Activated naive CD4-positive, alpha-beta T cell treated with anti-CD3 and anti-CD28 coated beads for 36 hours (primary cell): ENCODE results near the gene NRSN1. TPM values are rescaled to one million over a fixed set of nuclear protein-coding genes. Genes with fewer than 3 reads are reported as not detected.

Source experiments
- CTCF ChIA-PET: fragments of 350-600 bp; sonication (Branson Sonifier 250); formaldehyde crosslinking; loops from one replicate; lab custom pipeline; 2021; ENCODE audit warnings: antibody characterized with exemption; lab: Charles Lee
- DNase-seq: peaks from one replicate; pipeline ENCODE4 v3.0.0-alpha.2; 2020
- H3K27ac Mint-ChIP-seq: one replicate; pipeline ENCODE4 v1.8.0; 2021; ENCODE audit warnings: mild to moderate bottlenecking, mixed read lengths
- H3K27me3 Mint-ChIP-seq: one replicate; pipeline ENCODE4 v1.8.0; 2021; ENCODE audit warnings: low read depth, mixed read lengths
- H3K36me3 Mint-ChIP-seq: one replicate; pipeline ENCODE4 v1.8.0; 2021; ENCODE audit warnings: low read depth, mixed read lengths
- H3K4me1 Mint-ChIP-seq: one replicate; pipeline ENCODE4 v1.8.0; 2021; ENCODE audit warnings: low read depth, mixed read lengths
- H3K4me3 Mint-ChIP-seq: one replicate; pipeline ENCODE4 v1.8.0; 2021; ENCODE audit warnings: mild to moderate bottlenecking, moderate library complexity, mixed read lengths
- H3K9me3 Mint-ChIP-seq: one replicate; pipeline ENCODE4 v1.8.0; 2021; ENCODE audit warnings: mixed read lengths
- intact Hi-C: fragments of 100-400 bp; cut with micrococcal nuclease; formaldehyde crosslinking; loops from one replicate; pipeline ENCODE4 v1.15.1; 2023
- total RNA-seq, 2 experiments: library from RNA; stranded (reverse); gene quantifications; one replicate each; pipeline ENCODE4 v1.2.3, GENCODE V29; 2021

The NRSN1 gene
- total RNA-seq, 2 experiments from 2014 or later = not detected

DNA sequence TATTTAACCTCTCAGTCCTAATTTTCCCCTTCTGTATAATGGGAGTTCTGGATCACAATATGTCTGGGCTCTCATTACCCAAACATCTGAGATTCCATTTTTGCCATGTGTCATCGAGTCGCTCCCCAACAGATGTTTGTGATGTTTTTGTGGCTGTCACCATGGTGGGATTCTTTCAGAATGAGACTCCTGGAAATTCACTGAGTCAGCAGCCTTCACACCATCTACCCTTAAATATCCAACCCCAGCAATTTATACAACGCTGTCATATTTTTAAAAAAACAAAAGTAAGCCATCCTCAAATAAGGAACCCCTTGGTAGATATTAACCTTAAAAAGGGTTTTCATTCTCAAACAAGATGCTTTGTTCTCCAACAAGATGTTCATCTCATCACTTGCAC is 20.9 kb downstream of the NRSN1 start:
- Mint-ChIP-seq H3K27ac (no peak overlapping the region), H3K4me3 (no peak overlapping the region), H3K27me3 (peaks cover 8% of the 10 kb centered on the region), H3K36me3 (peaks cover 2% of the 10 kb centered on the region), H3K9me3 (no peaks in the 10 kb centered on the region), H3K4me1 (no peaks in the 10 kb centered on the region)
- CTCF ChIA-PET = no interaction called here
- DNase-seq = no peak
- intact Hi-C loops = no loop called here

DNA sequence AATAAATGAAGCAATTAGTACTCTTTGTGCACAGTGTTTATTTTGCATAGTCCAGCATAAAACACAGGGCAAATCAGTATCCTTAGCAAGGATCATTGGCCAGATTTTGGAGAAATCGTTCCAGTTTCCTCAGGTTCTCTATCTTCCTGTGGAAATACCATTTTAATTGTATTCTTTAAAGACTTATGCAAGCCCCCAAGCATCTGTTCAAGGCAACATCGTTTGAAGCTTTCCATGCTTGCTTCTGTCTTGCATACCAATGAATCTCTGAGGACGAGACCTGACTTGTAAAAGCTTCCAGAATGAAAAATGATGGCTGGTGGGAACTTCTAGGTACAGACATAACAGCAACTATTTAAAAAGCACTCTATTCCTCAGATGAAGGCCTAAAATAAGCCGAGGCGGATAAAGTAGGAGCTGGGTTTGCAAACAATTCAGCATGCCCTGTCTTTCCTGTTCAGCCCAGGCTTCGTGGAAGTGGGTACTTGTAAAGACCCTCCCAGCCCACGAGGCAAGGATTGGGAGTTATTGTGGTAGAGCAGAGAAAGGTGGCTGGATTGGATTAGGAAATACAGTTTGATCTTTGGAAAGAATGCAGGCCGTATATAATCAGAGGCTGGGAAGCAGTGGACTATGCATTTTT is 21.6 kb downstream of the NRSN1 start:
- no peak for DNase-seq
- Mint-ChIP-seq H3K4me3 (no peak overlapping the region), H3K4me1 (no peaks in the 10 kb centered on the region), H3K36me3 (peaks cover 2% of the 10 kb centered on the region), H3K27ac (no peak overlapping the region), H3K27me3 (peaks cover 8% of the 10 kb centered on the region), H3K9me3 (no peaks in the 10 kb centered on the region)
- intact Hi-C loops = no loop called here
- CTCF ChIA-PET = no interaction called here

DNA sequence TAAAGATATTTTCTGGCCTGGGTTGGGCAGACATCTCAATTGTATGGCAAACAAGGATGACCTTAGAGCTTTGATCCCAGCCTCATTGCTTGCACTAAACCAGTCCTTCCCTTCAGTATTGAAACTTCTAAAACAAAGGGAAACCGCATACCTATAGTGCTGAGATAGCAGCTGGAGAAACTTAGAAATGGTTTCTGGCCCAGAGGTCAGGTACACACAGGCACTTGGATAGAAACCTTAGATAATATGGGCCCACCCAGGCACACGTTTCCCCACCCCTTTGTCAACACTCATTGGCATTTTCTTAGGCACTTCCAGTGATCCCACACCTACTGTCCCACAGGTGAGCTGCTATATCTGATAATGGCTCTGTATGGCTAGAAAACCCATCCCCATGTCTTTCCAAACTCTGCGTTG is 22.1 kb downstream of the NRSN1 start:
- intact Hi-C loops = no loop called here
- DNase-seq = no peak

DNA sequence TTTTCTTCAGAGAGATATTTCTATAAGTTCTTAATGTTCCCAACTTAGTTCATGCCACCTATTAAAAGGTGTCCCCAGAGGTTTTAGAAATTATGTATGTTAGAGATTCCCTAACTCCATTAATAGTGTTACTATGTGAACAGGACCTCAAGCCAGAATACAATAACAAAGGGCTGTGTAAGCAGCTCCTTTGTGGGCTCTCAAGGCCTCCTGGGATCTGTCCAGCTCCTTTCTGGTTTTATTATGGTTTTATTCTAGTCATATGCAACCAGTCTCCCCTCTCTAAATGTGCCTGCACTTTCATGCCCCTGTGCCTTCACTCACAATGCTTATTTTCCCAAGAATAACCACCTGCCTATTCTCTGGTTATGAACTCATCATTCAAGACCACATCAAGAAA is 22.7 kb downstream of the NRSN1 start:
- no peaks in the 10 kb centered on the region for H3K4me1 Mint-ChIP-seq
- no peaks in the 10 kb centered on the region for H3K9me3 Mint-ChIP-seq
- intact Hi-C loops = no loop called here
- H3K27me3 Mint-ChIP-seq = peaks cover 8% of the 10 kb centered on the region
- CTCF ChIA-PET = interaction anchor here (1.3 kb wide), 1 partner anchor 214 kb away, joined by 3 read pairs; no protein-coding TSS in a partner anchor
- H3K27ac Mint-ChIP-seq = no peak overlapping the region
- no peak overlapping the region for H3K4me3 Mint-ChIP-seq
- H3K36me3 Mint-ChIP-seq = peaks cover 2% of the 10 kb centered on the region
- no peak for DNase-seq

More for the DNA sequence above, 22.1 kb downstream of the NRSN1 start:
- CTCF ChIA-PET = interaction anchor here (1.3 kb wide), 1 partner anchor 215 kb away, joined by 3 read pairs; no protein-coding TSS in a partner anchor
- Mint-ChIP-seq H3K27me3 (peaks cover 8% of the 10 kb centered on the region), H3K27ac (no peak overlapping the region), H3K9me3 (no peaks in the 10 kb centered on the region), H3K4me1 (no peaks in the 10 kb centered on the region), H3K36me3 (peaks cover 2% of the 10 kb centered on the region), H3K4me3 (no peak overlapping the region)

DNA sequence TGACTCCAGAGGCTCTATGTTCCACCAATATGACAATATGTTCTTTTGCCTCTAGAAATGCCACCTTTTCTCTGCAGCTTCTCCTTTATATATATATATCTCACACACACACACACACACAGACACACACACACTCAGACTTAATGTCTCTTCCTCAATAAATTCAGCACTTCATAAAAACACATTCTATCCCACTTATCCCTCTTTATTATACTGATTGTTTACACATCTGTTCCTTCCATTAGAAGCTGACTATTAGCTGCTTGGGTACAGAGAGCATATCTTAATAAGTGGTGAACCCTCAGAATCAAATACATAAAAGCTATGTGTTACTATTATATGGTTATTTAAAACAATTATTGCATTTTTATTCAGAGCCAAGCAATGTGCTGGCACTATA is 23.3 kb downstream of the NRSN1 start:
- H3K36me3 Mint-ChIP-seq = peaks cover 2% of the 10 kb centered on the region
- H3K4me1 Mint-ChIP-seq = no peaks in the 10 kb centered on the region
- H3K9me3 Mint-ChIP-seq = no peaks in the 10 kb centered on the region
- no peak for DNase-seq
- H3K27me3 Mint-ChIP-seq = peaks cover 8% of the 10 kb centered on the region
- no peak overlapping the region for H3K27ac Mint-ChIP-seq
- H3K4me3 Mint-ChIP-seq = no peak overlapping the region
- CTCF ChIA-PET = interaction anchor here (0.7 to 1.3 kb wide), 3 partner anchors 9 to 213 kb away, joined by 3 to 6 read pairs (median 4); no protein-coding TSS in a partner anchor
- intact Hi-C loops = no loop called here

DNA sequence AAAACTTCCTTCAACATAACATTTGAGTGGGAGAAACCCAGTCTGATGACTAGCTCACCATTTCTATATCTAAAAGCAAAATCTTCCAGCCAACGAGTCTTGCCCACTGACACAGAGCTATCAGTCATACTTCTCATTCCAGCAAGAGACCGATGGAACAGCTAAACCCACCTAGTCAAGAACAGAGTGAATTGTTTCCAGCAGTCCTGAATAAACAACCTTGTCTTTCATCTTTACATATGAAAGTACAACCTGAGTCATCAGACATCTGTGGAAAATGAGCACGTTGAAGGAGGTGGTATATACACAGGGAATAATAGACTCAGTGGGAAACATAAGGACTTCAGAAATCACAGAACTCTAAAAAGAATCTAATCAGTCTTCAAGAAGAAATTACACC is 23.8 kb downstream of the NRSN1 start:
- no peak for DNase-seq
- intact Hi-C loops = no loop called here
- H3K36me3 Mint-ChIP-seq = peaks cover 2% of the 10 kb centered on the region
- peaks cover 8% of the 10 kb centered on the region for H3K27me3 Mint-ChIP-seq
- H3K4me3 Mint-ChIP-seq = no peak overlapping the region
- no peaks in the 10 kb centered on the region for H3K4me1 Mint-ChIP-seq
- H3K27ac Mint-ChIP-seq = no peak overlapping the region
- no peaks in the 10 kb centered on the region for H3K9me3 Mint-ChIP-seq
- CTCF ChIA-PET = no interaction called here

DNA sequence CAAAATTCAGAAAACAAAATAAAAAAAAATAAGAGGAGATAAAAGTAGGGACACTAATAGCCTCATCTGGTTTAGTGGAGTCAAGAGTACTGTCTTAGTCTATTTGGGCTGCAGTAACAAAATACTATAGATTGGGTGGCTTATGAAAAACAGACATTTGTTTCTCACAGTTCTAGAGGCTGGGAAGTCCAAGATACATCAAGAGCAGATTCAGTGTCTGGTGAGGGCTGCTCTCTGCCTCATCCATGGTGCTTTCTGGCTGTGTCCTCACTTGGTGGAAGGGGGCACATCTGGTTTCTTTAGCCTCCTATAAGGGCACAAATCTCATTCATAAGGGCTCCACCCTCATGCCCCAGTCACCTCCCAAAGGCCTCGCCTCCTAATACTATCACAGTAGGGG is 26.0 kb downstream of the NRSN1 start:
- Mint-ChIP-seq H3K27ac (no peak overlapping the region), H3K27me3 (peaks cover 8% of the 10 kb centered on the region), H3K4me1 (no peaks in the 10 kb centered on the region), H3K9me3 (no peaks in the 10 kb centered on the region), H3K4me3 (no peak overlapping the region), H3K36me3 (peaks cover 2% of the 10 kb centered on the region)
- CTCF ChIA-PET = no interaction called here
- DNase-seq = no peak
- intact Hi-C loops = no loop called here

DNA sequence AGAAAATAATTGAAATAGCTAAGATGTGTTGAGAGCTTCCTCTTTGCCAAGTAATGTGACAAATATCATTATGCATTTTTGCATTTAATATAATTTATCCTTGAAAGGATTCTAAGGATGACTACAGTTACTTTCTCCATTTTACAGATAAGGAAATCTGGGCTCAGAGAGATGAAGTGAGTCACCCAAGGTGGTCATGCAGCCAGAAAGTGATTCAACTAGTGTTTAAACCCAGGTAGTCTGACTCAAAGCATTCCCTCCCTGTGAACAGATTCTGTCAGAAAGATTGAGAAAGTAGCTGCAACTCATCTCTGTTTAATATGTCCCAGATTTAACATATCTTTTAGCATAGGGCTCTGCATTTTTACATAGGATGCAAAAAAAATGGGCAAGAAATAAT is 28.1 kb downstream of the NRSN1 start:
- intact Hi-C loops = no loop called here
- CTCF ChIA-PET = interaction anchor here (1.0 kb wide), 1 partner anchor 23 kb away, joined by 3 read pairs; no protein-coding TSS in a partner anchor
- H3K27ac Mint-ChIP-seq = no peak overlapping the region
- peaks cover 2% of the 10 kb centered on the region for H3K36me3 Mint-ChIP-seq
- peaks cover 6% of the 10 kb centered on the region for H3K27me3 Mint-ChIP-seq
- H3K4me3 Mint-ChIP-seq = no peak overlapping the region
- H3K9me3 Mint-ChIP-seq = no peaks in the 10 kb centered on the region
- no peak for DNase-seq
- H3K4me1 Mint-ChIP-seq = no peaks in the 10 kb centered on the region

DNA sequence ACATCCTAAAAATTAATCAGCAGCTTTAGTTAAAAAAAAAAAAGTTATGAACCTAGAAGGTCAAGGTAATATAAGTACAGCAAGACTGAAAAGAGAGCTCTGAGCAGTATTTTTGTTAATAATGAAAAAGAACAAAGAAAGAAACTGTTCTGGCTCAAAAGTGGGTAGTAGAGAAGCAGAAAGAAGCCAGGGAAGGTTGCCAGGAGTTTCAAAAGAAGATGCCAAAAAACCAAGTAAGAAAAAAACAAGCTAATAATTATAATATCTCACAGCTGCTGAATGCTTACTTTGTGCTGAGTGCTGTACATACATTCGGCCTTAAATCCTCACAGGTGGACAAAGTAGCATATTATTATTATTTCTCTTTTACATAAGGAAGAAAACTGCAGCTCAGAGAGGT is 31.9 kb downstream of the NRSN1 start:
- H3K4me1 Mint-ChIP-seq = no peaks in the 10 kb centered on the region
- intact Hi-C loops = no loop called here
- no peak overlapping the region for H3K27ac Mint-ChIP-seq
- DNase-seq = no peak
- no peaks in the 10 kb centered on the region for H3K36me3 Mint-ChIP-seq
- no peaks in the 10 kb centered on the region for H3K9me3 Mint-ChIP-seq
- H3K4me3 Mint-ChIP-seq = no peak overlapping the region
- CTCF ChIA-PET = no interaction called here
- peaks cover 6% of the 10 kb centered on the region for H3K27me3 Mint-ChIP-seq

DNA sequence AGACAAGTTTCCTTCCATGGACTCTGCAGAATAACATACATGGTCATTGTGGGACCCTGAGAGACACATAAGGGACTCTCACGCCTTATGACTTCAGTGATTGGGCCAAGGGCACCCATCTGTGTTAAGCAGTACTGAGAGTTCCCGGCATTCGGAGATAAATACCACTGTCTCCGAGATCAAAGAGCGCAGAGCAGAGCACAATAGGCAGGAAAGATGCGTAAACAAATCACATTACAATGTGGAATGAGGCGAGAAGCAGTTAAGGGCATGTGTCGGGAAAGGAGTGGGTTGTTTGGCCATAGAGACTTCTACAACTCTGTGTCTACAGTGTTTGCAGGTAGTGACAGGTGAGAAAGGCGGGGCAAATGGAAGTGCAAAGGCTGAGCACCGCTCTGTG is 57.6 kb downstream of the NRSN1 start:
- no peaks in the 10 kb centered on the region for H3K4me1 Mint-ChIP-seq
- H3K27ac Mint-ChIP-seq = no peak overlapping the region
- no peaks in the 10 kb centered on the region for H3K9me3 Mint-ChIP-seq

DNA sequence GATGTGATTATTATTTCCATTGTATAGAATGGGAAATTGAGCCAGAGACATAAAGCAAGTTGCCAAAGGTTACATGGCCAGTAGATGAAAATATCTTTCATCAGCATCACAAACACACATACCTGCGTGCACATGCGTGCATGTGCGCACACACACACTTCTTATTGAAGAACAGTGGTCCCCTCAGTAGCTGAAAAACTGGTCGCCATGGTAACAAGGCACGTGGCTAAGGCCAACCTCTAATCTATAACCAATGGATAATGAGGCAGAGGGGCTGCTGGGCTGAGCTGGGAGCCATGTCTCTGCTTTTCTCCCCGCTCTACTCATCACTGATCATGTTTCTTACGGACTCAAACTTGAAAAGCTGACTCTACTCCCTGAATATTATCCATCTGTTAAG is 60.3 kb downstream of the NRSN1 start:
- intact Hi-C loops = no loop called here
- CTCF ChIA-PET = no interaction called here
- Mint-ChIP-seq H3K36me3 (no peaks in the 10 kb centered on the region), H3K9me3 (no peaks in the 10 kb centered on the region), H3K4me3 (no peak overlapping the region), H3K27me3 (peaks cover 8% of the 10 kb centered on the region), H3K27ac (no peak overlapping the region), H3K4me1 (no peaks in the 10 kb centered on the region)
- no peak for DNase-seq

More for the DNA sequence above, 57.6 kb downstream of the NRSN1 start:
- H3K27me3 Mint-ChIP-seq = peaks cover 6% of the 10 kb centered on the region
- no peak overlapping the region for H3K4me3 Mint-ChIP-seq
- intact Hi-C loops = no loop called here
- CTCF ChIA-PET = no interaction called here
- no peak for DNase-seq
- H3K36me3 Mint-ChIP-seq = no peaks in the 10 kb centered on the region

DNA sequence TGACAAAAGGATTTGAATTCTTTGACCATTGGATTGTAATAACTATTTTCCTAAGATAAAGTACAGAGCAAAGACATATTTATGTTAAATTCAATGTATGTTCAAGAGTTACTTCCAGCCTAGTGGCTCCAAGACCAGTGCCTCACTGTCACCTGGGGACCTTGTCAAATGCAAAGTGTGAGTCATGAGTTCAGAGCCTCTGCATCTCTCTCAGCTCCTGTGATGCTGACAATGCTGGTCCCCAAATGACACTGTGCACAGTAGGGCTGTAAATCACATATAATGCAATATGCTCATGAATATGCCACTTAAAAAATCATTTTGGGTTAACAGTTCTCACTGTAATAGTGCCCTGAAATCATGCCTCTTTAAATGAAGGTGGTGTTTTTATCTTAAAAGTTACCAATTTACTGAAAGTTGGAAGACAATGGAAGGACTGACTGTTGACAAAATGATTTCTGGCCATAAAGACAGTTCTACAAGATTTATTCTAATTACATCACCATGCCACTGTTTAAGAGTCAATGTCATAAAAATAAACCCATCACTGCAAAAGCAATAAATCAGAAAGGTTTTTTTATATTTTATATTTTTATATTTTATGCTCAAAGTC is 62.1 kb downstream of the NRSN1 start:
- no peaks in the 10 kb centered on the region for H3K9me3 Mint-ChIP-seq
- CTCF ChIA-PET = no interaction called here
- no peaks in the 10 kb centered on the region for H3K4me1 Mint-ChIP-seq
- intact Hi-C loops = no loop called here
- H3K27me3 Mint-ChIP-seq = peaks cover 9% of the 10 kb centered on the region
- no peaks in the 10 kb centered on the region for H3K36me3 Mint-ChIP-seq
- DNase-seq = no peak
- no peak overlapping the region for H3K27ac Mint-ChIP-seq
- no peak overlapping the region for H3K4me3 Mint-ChIP-seq

DNA sequence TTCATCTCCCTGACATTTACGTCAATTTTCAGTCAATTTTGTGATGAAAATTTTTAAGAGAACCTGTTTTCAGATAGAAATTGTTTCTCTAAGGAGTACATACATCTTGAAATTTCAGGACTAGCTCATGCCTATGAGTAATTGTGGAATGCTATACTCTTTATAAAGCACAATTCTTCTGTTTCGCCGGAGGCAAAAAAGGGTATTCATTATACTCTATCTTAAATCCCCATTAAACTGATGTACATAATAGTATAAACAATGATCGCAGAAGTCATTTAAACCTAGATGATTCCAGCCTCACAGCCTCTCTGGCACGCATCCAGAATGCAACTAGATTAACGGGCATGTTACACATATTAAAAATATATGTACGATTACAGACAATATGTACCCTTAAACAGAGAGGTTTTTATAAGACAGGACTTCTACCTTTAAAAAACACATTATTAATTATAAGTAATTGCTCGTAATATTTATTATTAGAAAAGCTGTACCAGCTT is 62.6 kb downstream of the NRSN1 start:
- Mint-ChIP-seq H3K36me3 (no peaks in the 10 kb centered on the region), H3K27me3 (peaks cover 11% of the 10 kb centered on the region), H3K27ac (no peak overlapping the region), H3K4me1 (no peaks in the 10 kb centered on the region), H3K4me3 (no peak overlapping the region), H3K9me3 (no peaks in the 10 kb centered on the region)
- no peak for DNase-seq
- CTCF ChIA-PET = no interaction called here
- intact Hi-C loops = no loop called here
